Stimulated activated CD4-positive, alpha-beta T cell treated with anti-CD3 and anti-CD28 coated beads, Interleukin-1b, Interleukin-23, amount 100 ng/mL, for 48 hours (primary cell): Measurements from ENCODE around the gene TCHP.

Experiments used
- DNase-seq: peaks from one replicate; pipeline ENCODE4 v3.0.0-alpha.2; 2020

Gene TCHP

GRCh38 chr12:109939504-109939903 lies 39.4 kb downstream of the TCHP start:
- DNase-seq, result no peak

- DNase-seq, result no peak
Measured at GRCh38 chr12:109940339-109940923, 40.4 kb downstream of the TCHP start.

GRCh38 chr12:109943811-109944210 lies 43.7 kb downstream of the TCHP start:
- no peak for DNase-seq

GRCh38 chr12:109944561-109945359 lies 44.7 kb downstream of the TCHP start:
- no peak for DNase-seq

GRCh38 chr12:109946505-109946904 lies 46.4 kb downstream of the TCHP start:
- no peak for DNase-seq

GRCh38 chr12:109946913-109947312 lies 46.8 kb downstream of the TCHP start:
- DNase-seq, result no peak

- DNase-seq, result no peak
Measured at GRCh38 chr12:109947521-109947920, 47.4 kb downstream of the TCHP start.

- no peak for DNase-seq
Measured at GRCh38 chr12:109948368-109948767, 48.3 kb downstream of the TCHP start.

- DNase-seq, result no peak
Measured at GRCh38 chr12:109949089-109949488, 49.0 kb downstream of the TCHP start.

GRCh38 chr12:109950625-109951024 lies 50.6 kb downstream of the TCHP start:
- DNase-seq, result no peak

- no peak for DNase-seq
Measured at GRCh38 chr12:109951136-109951535, 51.1 kb downstream of the TCHP start.

GRCh38 chr12:109951751-109952150 lies 51.7 kb downstream of the TCHP start:
- no peak for DNase-seq

GRCh38 chr12:109952160-109952858 lies 52.2 kb downstream of the TCHP start:
- DNase-seq, result no peak

- no peak for DNase-seq
Measured at GRCh38 chr12:109952873-109953272, 52.8 kb downstream of the TCHP start.

GRCh38 chr12:109953656-109954055 lies 53.6 kb downstream of the TCHP start:
- DNase-seq, result no peak

- no peak for DNase-seq
Measured at GRCh38 chr12:109958374-109958773, 58.3 kb downstream of the TCHP start.

- no peak for DNase-seq
Measured at GRCh38 chr12:109959411-109960093, 59.5 kb downstream of the TCHP start.

- DNase-seq, result no peak
Measured at GRCh38 chr12:109961201-109961600, 61.1 kb downstream of the TCHP start.

GRCh38 chr12:109961612-109962011 lies 61.5 kb downstream of the TCHP start:
- no peak for DNase-seq

GRCh38 chr12:109962398-109962797 lies 62.3 kb downstream of the TCHP start:
- no peak for DNase-seq

GRCh38 chr12:109963330-109963729 lies 63.3 kb downstream of the TCHP start:
- DNase-seq, result no peak

- DNase-seq, result no peak
Measured at GRCh38 chr12:109963743-109964429, 63.8 kb downstream of the TCHP start.

- no peak for DNase-seq
Measured at GRCh38 chr12:109966546-109966945, 66.5 kb downstream of the TCHP start.
